ENCODE results near the gene IFI27L1.

GRCh38 chr14:94139006-94139405 lies 57.9 kb downstream of the IFI27L1 start:
- TF ChIP-seq EZH2 (IDR thresholded peaks at IDR 0.05; ENCODE audit: low read length) (no peak), CTCF (optimal IDR thresholded peaks at IDR 0.05 in 1 of 3, IDR thresholded peaks at IDR 0.05 in 1 of 3, conservative IDR thresholded peaks at IDR 0.05 in 1 of 3; ENCODE audit: extremely low read depth in 1 of 3, insufficient read depth in 2 of 3, low read length in 3 of 3) (no peak)

All from keratinocyte (primary cell).